CD4-positive, alpha-beta T cell treated with Interferon gamma for 1 hour (primary cell): ENCODE results near the gene CD58.

Experiments
- DNase-seq: peaks from one replicate; pipeline ENCODE4 v3.0.0-alpha.2; 2020

CD58 gene

DNA sequence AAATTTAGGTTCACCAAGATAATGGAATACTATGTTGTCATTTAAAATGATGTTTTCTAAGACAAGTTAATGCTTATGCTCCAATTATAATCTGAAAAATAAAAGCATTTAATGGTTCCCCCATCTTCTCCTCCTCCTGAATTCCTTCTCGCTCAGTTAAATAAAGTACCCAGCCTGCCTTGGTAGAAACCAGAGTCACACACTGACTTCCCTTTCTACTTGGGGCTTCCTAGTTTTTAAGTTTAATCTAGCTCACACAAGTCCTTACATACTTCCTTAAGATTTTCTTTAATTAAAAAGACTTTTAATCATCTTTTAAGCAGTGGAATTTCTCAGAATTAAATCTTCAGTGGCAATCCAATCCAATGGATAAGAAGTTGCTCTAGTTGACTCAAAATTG lies 32.9 kb downstream of the CD58 start:
- DNase-seq: no peak

DNA sequence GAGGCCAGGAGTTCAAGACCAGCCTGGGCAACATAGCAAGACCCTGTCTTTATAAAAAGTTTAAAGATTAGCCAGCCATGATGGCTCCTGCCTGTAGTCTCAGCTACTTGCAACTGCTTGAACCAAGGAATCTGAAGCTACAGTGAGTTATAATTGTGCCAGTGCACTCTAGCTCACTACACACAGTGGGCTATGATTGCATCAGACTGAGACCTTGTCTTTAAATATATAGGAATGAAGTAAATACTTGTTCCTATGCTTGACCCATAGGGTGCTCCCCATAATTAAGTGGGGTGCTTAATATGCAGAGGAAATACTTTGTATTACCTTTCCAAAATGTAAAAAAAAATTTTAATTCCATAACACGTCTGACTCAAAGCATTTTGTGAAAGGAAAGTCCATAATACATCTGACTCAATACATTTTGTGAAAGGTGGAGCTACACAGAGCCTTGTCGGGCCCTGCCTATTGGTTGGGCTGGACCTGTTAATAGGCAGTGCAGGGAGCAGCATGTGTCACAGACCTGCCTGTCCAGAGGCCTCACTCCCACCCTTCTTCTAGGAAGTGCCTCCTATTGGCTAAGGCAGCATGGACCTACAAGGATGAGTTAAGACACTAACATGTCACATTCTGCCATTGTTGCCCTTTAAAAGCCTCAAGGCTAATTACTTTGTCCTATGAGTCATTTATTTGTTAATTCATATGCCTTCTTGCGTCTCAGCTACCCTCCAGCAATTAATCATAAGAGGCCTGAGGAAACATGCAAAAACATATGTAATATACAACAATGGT lies 33.6 kb downstream of the CD58 start:
- DNase-seq: peak; percentile 67

DNA sequence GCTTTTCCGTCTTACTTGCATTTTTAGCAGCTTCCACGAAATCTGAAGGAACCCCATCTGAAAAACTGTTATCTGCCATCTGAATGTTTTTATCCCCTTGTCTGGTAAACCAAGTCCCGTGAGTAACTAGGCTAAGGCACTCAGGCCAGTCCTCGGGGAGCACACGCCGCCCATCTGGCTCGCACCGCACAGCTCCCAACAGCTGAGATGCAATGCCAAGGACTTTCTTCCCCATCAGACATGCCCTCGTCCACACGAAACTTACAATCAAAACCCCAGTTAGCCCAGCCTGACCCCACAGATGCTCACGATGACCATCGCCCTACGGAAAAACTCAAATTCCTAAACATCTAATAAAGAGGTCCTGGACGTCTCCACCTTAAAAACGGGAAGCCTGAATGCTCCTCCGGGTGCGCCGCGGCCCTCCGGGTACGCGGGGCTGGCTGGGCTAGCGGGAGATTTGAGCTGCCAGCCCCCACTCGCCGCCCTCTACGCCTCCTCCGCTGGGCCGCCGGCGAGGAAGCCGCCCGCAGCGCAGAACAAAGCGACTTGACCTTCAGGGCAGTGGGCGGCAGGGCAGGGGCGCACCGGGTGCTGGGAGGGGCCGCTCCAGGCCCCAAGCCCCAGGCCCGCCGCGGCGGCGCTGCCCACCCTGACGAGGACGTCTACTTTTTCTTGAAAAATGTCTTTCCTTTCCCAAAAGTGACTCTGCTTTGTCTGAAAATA lies 36.6 kb downstream of the CD58 start:
- DNase-seq: no peak

DNA sequence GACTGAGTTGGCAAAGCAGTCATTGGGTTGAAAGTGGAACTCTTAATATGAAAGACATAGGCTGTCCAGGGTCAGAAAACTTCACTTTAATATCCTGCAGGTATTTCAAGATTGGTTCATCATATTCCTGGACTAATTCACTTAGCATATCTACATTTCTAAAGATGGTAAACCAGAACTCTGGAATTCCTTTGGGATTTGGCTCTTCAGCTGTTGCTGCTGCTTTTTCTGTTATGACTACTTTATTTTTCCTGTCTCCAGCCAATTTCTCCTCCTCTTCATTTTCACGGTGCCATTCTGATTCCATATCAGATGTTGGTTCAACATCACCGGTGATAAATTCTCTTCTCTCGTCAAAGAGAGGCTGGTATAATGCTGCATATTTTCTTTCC lies 37.4 kb downstream of the CD58 start:
- no peak for DNase-seq

DNA sequence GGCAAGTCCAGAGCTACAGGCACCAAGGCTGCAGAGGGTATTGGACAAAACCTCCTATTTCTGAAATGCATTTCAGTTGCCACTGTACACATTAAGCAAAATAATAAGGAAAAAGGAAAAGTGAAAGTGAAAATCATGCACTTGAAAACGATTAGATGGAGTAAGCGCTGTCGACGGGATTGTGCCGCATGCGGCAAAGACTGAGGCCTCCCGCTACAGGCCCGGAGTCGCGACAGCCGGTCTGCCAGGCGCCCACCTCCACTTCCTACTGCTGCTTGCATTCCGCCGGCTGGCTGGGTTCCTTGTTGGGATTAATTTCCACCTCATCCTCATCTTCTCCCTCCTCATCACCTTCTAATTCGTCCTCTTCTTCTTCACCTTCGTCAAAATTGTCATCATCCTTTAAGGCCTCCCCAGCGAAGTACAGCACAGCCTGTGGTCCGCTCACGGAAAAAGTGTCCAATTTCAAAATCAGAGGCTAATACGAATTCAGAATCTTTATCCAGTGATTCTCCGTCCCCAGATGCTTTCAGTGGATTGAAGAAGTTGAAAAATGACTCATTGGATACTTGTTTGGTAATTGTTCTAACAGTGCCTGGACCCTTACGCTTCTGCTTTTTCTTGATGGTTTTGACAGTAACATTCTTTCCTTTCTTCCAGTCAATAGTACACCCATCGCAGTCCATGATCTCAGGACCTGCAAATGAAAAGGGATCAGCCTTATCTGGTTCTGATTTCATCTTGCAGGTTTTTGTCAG lies 38.0 kb downstream of the CD58 start:
- DNase-seq: no peak

DNA sequence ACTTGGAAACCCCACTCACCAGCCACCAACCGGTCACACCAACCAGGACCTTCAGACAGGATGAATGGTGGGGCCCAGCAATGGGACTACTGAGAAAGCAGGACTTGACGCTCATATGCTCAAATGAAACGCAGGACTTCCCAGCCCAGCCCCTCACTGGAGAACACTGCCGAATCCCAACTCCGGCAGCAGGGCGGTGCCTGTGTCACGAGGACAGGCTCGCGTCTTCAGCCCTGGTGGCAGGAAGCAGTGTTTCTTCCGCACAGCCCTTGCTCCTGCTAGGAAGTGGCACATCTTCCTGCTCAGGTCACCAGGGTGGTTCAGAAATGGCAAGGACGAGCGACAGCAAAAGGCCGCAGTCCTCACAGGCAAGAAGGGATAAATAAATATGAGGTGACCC lies 38.9 kb downstream of the CD58 start:
- no peak for DNase-seq

DNA sequence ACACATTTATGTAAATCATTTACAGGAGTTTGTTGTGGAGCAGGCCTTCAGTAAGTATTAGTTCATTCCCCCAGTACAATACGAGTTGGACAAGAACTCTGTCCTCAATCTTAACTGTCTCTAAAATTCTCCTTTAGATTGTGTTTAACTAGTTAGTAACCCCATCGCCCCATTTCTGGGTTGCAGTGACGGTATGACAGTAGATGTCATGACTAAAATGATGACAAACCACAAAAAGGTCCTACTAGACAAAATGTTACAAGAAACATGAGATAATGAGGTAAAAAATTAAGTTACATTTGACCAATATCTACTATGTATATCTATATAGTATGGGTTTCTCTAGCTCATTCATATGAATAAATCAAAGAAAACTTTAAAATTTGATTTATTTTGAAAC lies 41.1 kb downstream of the CD58 start:
- DNase-seq: no peak

DNA sequence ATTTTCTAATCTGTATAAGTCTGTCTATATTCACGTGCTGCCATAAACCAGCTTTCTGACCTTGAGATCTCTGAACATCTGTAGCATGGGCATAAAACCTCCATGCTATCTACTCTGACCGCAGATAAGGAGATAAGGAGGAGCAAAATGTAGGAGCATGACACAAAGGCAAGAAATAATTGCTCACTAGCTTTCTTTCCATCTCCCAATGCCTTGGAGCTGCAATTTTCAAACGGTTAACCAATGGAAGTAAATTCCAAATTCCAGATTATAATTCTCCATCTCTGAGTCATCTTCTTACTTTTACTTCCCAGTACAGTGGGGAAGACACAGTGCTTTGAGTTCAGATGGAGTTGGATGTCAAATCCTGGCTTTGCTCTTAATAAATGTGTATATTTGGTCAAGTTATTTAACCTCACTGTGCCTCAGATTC lies 41.6 kb downstream of the CD58 start:
- DNase-seq: no peak

DNA sequence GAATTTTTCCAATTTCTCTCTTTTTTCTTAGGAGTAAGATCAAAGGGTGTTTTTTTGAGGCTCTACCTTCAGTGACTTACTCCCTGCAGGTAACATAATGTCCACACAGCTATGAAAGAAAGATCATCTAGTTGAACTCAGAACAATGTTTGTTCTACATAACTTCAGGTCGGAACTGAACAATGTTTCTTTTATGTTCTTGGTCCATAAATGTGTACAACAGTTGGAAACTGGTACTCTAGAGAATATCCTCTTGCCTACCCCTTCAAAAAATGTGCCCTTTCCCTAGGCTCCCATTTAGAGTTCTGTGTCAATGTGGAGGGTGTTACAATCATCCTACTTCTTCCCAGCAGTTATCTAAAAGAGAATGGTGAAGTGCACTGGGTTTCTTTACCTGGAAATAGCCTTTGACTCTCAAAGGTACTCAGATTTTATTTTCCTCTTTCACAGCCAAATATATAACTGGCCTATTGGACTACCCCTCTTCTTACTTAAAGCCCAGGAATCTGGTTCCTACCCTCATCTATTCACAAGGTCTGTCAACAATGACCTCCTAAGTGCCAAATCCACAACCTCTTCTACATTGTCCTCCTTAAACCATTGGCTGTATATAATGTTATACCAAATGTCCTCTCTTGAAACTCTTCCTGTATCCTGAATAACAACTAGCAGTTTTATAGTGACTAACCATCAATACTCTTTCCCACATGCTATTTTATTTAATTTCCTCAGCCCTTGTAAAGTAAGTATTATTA lies 42.3 kb downstream of the CD58 start:
- no peak for DNase-seq

DNA sequence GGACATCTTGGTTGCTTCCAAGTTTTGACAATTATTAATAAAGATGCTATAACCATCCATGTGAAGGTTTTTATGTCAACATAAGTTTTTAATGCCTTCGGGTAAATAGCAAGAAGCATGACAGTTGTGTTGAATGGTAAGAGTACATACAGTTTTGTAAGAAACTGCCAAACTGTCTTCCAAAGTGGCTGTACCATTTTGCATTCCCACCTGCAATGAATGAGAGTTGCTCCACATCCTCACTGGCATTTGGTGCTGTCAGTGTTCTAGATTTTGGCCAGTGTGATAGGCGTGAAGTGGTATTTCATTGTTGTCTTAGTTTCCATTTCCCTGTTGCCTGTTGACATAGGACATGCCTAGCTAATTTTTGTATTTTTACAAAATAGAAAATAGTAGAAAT lies 45.4 kb downstream of the CD58 start:
- no peak for DNase-seq

DNA sequence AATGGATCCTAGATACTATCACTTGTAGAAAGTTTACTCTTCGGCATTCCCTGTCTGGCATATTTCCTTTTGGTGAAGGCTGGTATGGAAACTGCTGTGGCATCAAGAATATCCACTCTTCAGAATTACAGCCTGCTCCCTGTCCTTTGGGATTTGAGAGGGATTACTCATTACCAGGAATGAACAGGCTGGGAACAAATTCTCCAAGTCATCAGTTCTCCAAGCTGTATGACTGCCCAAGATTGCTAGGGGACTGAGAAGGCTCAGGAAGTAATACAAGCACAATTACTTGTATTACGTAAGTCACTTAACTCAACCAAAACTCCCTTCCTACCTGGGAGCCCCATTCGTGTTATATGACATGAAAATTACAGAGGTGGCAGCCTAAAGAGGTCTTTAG lies 49.6 kb downstream of the CD58 start:
- no peak for DNase-seq

DNA sequence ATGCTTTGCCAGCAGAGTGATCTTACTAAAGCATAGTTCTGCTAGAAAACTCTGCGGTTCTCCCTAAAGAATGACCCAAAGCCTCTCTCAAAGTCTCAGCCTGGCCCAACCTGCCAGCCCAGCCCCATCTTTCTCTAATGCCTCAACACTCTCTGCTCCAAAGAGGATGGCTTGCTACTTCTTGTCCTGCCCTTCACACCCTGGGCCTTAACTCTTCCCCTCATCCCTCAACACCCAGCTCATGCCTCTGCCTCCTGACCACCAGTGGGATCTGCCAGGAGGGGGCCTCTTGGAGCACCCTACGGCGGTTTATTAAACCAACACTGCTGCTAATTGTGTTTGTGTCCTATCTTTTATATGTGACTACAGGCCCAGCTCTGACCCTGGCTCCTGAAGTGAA lies 52.4 kb downstream of the CD58 start:
- no peak for DNase-seq

DNA sequence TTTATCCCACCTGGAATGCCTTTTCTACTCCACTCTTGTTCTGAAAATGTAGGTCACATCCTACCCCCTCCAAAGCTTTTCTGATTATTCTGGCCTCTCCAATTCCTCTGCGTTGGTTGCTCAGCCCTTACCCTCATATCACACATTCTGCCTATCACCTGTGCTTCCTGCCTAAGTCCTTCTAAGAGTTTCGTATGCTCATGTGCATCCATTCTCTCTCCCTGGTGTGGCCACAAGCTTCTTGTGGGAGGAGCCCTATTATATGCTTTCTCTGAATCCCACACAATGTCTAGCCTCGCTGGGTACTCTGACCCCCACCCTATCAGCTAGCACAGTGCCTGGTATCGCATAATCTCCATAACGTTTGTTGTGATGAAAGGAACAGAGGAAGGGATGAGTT lies 54.2 kb downstream of the CD58 start:
- DNase-seq: no peak

DNA sequence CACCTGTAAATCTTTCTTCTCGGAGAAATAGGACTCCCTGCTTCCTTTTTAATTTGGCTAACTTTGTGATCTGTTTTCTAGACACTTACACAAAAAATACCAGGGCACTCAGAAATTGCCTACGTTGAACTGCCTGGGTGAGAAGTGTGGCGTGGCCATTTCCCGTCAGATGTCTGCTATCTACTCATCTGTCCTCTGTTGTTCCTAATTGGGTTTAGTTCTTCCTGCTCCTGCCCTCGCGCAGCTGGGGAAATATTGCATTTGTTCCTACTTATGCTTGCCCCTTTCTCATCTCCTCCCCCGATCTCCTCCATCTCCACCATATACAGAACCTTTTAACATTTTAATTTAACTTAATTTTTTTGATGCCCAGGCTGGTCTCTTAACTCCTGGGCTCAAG lies 55.1 kb downstream of the CD58 start:
- peak; percentile 30 for DNase-seq

DNA sequence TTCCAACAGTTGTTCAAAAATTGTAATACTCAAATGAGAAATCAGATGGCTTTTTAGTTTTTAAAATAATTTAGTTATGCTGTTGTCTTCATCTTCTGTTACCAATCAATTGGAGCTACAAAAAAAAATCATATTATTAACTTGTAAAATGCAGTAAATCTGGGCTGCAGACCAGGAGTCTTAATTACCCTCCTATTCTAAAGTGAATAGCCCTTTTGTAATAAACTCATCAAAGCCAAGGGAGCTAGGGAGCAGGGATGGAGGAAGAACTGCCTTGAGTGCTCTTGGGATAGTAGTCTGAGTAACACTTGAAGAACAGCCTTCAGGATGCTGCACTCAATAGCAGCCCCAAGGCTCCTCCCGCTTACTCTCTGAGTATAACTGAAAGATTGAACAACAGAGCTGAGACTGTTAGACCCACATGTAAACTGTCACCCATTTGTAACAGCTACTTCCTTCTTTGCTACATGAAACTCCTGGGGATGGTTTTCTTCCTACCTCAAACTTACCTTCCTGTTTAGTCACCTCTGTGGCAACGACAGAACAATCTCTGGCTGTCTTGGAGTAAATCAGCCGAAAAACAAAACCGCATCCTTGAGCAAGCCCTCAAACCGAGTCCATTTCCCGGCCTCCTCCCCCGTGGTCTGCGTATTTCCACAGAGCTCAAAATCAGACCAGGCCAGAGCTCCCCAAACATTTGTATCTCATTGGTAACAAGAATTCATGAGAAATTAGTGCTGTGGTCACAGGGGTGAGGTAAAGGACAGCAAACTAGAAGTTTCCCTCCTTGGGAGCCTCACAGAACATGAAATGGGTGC lies 55.9 kb downstream of the CD58 start:
- peak; percentile 76 for DNase-seq

DNA sequence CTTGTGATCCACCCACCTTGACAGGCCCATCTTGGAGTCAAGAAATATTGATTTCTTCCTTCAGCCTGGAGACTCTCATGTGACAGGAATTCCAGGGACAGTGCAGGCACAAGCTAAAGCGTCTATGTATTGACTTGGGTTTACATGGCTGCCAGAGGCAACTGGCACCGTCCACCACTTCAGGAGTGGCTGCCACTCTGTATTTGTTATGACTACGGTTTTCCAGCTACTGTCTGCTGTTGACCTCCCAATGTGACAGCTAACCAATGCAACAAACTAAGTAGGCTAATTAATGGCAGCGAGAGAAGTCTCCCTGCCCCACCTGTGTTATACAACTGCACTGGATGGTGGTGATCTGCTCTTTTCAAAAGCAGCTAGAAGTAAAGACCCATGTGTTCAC lies 56.9 kb downstream of the CD58 start:
- DNase-seq: no peak

DNA sequence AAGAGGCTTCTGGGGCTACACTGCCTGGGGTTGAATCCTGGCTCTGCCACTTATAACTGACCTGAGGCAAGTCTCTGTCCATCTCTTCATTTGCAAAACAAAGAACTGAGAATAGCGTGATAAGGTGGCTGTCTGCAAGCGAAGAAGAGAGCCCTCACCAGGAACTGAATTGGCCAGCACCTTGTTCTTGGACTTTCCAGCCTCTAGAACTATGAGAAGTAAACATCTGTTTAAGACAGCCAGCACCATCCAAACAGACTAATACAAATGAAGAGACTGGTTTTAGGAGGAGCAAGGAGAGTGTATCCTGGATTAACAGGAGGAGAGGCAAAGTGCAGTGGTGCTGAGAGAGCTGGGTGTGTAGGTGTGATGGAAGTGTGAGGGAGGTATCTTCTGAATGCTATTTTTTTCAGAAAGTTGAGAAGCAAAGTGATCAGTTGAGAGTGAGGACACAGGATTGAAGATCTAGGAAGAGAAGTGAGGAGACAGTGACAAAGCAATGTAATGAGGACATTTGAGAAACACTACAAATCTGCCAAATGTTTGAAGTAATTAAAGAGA lies 59.3 kb downstream of the CD58 start:
- no peak for DNase-seq

DNA sequence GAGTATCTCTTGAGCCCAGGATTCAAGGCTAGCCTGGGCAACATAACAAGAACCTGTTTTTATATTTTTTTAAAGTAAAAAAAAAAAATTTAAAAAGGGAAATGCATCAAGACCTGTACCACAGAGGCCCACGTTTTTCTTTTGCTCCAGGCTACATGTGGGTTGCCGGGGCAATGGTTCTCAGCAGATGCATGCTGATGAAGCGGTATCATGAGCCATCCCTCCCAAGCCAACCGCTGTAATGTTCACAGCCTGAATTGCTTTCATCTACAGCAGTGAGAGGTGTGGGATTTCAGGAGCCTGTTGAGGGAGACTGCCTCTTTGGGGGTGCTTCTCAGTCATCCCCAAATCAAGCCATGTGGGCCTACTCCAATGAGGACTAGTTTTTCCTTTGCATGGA lies 60.5 kb downstream of the CD58 start:
- DNase-seq: no peak

DNA sequence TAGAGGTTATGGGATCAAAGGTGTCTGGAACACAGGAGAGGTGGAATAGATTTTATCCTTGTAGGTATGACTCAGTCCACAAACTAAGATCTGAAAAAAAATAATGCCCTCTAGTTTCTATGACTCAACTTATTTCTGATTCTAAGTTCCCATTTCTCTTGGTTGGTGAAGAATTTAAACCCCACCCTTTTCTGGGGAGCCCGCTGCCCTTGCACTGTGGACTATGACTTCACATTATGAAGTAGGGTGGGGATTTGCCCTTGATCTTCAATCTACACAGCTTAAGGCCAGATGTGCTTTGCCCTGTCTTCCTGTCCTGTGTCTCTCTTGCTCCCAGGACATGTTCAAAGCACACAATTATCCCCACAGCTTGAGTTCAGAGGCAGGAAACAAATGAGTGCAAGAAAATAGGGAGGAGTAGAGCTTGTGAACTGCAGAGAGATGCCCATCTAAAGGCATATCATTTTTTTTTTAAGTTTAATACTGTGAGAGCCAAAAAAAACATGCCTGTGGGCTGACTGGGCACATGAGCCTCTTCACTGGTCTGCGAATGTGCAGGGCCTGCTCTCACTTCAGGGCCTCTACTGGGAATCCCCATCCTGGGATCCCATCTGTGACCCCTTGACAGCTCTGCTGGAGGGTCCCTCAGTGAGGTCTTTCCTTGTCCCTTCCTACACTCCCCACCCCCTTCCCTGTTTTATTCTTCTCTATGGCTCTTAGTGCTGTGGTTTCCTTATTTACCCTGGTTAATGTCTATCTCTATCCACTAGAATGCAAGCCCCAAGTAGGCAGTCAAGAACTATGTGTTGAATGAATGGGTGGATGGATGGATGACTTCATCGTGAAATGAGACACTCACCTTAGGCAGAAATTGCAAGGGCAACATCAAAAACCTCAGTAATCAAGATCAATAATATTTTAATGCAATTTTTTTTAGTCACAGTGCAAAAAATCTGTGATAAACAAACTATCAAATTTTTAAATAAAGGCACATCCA lies 61.5 kb downstream of the CD58 start:
- DNase-seq: peak; percentile 53
